Measurements from ENCODE around the gene MCHR1. TPM values are rescaled to one million over a fixed set of nuclear protein-coding genes. Genes with fewer than 3 reads are reported as not detected.

Gene MCHR1
- polyA plus RNA-seq, 2 of the 4 experiments (the other 2 are of a cell fraction): not detected

- no peak for TF ChIP-seq HOXB5 (CRISPR knock-in tag; IDR thresholded peaks at IDR 0.05)
- TF ChIP-seq, protein P1, sequence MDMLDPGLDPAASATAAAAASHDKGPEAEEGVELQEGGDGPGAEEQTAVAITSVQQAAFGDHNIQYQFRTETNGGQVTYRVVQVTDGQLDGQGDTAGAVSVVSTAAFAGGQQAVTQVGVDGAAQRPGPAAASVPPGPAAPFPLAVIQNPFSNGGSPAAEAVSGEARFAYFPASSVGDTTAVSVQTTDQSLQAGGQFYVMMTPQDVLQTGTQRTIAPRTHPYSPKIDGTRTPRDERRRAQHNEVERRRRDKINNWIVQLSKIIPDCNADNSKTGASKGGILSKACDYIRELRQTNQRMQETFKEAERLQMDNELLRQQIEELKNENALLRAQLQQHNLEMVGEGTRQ (IDR thresholded peaks at IDR 0.05): no peak
- no peak for TF ChIP-seq ZSCAN20 (CRISPR knock-in tag; IDR thresholded peaks at IDR 0.05)
- no peak for TF ChIP-seq SMC3 (IDR thresholded peaks at IDR 0.05)
Observed at GRCh38 chr22:40637183-40638150, 41.8 kb upstream of the MCHR1 start (continued).

GRCh38 chr22:40638261-40638660 lies 41.0 kb upstream of the MCHR1 start:
- 92% methylated on average over 16 of the region's 17 CpGs for WGBS (ENCODE audit: missing lambda C conversion rate)
- Histone ChIP-seq H3K4me1 (peaks cover 30% of the 10 kb centered on the region; the same call in 2 of the 3 replicates), H3K4me3 (no peak overlapping the region), H3K4me2 (peak overlapping the region; percentile 99; the same call in 1 of the 3 replicates), H3K9me3 (no peaks in the 10 kb centered on the region), H3K27ac (peak overlapping the region in 1 of 2 experiments; percentile 97; a peak in 4 of 6 replicates)
- DNase-seq (ENCODE audit: low read depth in 1 of 2, low spot score in 1 of 2) (no peak), ATAC-seq (no peak), FAIRE-seq (no peak)
- no peak for TF ChIP-seq REST (IDR thresholded peaks at IDR 0.05)
- ChIA-PET POLR2A (no interaction called here), CTCF (interaction anchor here (0.9 to 3.8 kb wide), 2 partner anchors 8 to 202 kb away, joined by 3 to 12 read pairs; no protein-coding TSS in a partner anchor)

DNA sequence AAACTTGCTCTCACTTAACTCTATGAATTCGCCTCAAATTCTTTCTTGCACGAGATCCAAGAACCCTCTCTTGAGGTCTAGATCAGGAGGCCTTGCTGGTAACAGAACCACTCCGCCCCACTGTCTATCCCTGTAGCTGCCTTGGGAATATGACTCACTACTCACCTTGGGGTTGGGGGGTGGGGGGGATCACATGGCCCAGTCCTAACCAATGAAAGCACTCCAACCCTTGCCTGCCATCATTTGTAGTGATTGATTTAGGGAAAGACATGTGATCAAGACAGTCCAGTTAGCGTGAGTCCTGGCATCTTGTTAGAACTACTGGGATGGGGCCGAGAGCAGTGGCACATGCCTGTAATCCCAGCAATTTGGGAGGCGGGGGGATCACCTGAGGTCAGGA lies 38.0 kb upstream of the MCHR1 start:
- ATAC-seq (no peak), FAIRE-seq (no peak), DNase-seq (ENCODE audit: low read depth in 1 of 2, low spot score in 1 of 2) (peak in 1 of 2 experiments; percentile 44)
- H3K27ac ChIP-seq: peak overlapping the region; percentile 19 to 82; a peak in 2 of 6 replicates
- TF ChIP-seq SREBF2 (IDR thresholded peaks at IDR 0.05) (no peak), PHF8 (IDR thresholded peaks at IDR 0.05; ENCODE audit: borderline replicate concordance, low read depth) (no peak), HOXB5 (CRISPR knock-in tag; IDR thresholded peaks at IDR 0.05) (no peak), BCL3 (IDR thresholded peaks at IDR 0.05) (no peak), FOSL2 (IDR thresholded peaks at IDR 0.05) (no peak), FOSL2 (CRISPR knock-in tag; IDR thresholded peaks at IDR 0.05) (peak; percentile 22; the same call in 1 of the 2 replicates)
- TF ChIP-seq, protein P1 (IDR thresholded peaks at IDR 0.05): peak; percentile 76
- TF ChIP-seq, protein P2, sequence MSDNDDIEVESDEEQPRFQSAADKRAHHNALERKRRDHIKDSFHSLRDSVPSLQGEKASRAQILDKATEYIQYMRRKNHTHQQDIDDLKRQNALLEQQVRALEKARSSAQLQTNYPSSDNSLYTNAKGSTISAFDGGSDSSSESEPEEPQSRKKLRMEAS (IDR thresholded peaks at IDR 0.05): no peak
- TF ChIP-seq, protein P3, sequence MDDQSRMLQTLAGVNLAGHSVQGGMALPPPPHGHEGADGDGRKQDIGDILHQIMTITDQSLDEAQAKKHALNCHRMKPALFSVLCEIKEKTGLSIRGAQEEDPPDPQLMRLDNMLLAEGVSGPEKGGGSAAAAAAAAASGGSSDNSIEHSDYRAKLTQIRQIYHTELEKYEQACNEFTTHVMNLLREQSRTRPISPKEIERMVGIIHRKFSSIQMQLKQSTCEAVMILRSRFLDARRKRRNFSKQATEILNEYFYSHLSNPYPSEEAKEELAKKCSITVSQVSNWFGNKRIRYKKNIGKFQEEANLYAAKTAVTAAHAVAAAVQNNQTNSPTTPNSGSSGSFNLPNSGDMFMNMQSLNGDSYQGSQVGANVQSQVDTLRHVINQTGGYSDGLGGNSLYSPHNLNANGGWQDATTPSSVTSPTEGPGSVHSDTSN (IDR thresholded peaks at IDR 0.05): no peak
- TF ChIP-seq, protein P4, sequence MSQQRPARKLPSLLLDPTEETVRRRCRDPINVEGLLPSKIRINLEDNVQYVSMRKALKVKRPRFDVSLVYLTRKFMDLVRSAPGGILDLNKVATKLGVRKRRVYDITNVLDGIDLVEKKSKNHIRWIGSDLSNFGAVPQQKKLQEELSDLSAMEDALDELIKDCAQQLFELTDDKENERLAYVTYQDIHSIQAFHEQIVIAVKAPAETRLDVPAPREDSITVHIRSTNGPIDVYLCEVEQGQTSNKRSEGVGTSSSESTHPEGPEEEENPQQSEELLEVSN (IDR thresholded peaks at IDR 0.05; ENCODE audit: borderline replicate concordance, low read depth): no peak
- no peaks in the 10 kb centered on the region for H3K9me3 ChIP-seq
- peaks cover 31% of the 10 kb centered on the region for H3K4me1 ChIP-seq
- CTCF ChIA-PET: interaction anchor here (1.6 kb wide), 1 partner anchor 117 kb away, joined by 5 read pairs; no protein-coding TSS in a partner anchor
- H3K4me3 ChIP-seq: no peak overlapping the region
- POLR2A ChIA-PET: no interaction called here
- H3K4me2 ChIP-seq: no peak overlapping the region
- WGBS (ENCODE audit: missing lambda C conversion rate): 90% methylated on average over 6 of the region's 6 CpGs

Measured in A549 (cell line).